ENCODE results near the gene UGT1A6.

GRCh38 chr2:233707940-233708644 is 15.4 kb downstream of the UGT1A6 start:
- TF ChIP-seq CTCF (IDR thresholded peaks at IDR 0.05; ENCODE audit: insufficient read depth, low read length) (no peak), POLR2AphosphoS5 (IDR thresholded peaks at IDR 0.05; ENCODE audit: low read depth) (no peak), GABPA (IDR thresholded peaks at IDR 0.05; ENCODE audit: low read depth) (no peak), REST (IDR thresholded peaks at IDR 0.05; ENCODE audit: insufficient replicate concordance, low read depth) (no peak)
